WTC11 (cell line): Measurements from ENCODE around the gene BRI3.

Experiments used
- CREB1 ChIP-seq: sonication (generic); formaldehyde crosslinking; IDR thresholded peaks from 2 replicates; pipeline ENCODE4 v1.8.0; 2023; ENCODE audit warnings: mild to moderate bottlenecking, missing genetic modification reagents
- FOXK1 ChIP-seq: sonication (generic); formaldehyde crosslinking; IDR thresholded peaks from 2 replicates; pipeline ENCODE4 v1.8.0; 2022; ENCODE audit warnings: mild to moderate bottlenecking, moderate library complexity, missing genetic modification reagents
- MYBL2 ChIP-seq: sonication (generic); formaldehyde crosslinking; IDR thresholded peaks from 2 replicates; pipeline ENCODE4 v1.8.1; 2023; ENCODE audit warnings: mild to moderate bottlenecking, moderate library complexity, missing genetic modification reagents
- NR2C2 ChIP-seq: sonication (generic); formaldehyde crosslinking; IDR thresholded peaks from 2 replicates; pipeline ENCODE4 v1.8.0; 2022; ENCODE audit warnings: mild to moderate bottlenecking, missing genetic modification reagents
- TCF7 ChIP-seq: sonication (generic); formaldehyde crosslinking; IDR thresholded peaks from 2 replicates; pipeline ENCODE4 v1.8.0; 2022; ENCODE audit warnings: mild to moderate bottlenecking, low read depth, missing genetic modification reagents, moderate library complexity
- TF ChIP-seq, protein P1 (sequence below): fragments of 200-600 bp; IDR thresholded peaks from 2 replicates; pipeline ENCODE4 v1.8.0; 2022; ENCODE audit warnings: antibody characterized with exemption
- TF ChIP-seq, protein P2 (sequence below): sonication (generic); formaldehyde crosslinking; conservative IDR thresholded peaks from 2 replicates; pipeline ENCODE4 v1.8.1; 2022; ENCODE audit warnings: mild to moderate bottlenecking, missing genetic modification reagents
- TF ChIP-seq, protein P3 (sequence below): sonication (generic); formaldehyde crosslinking; IDR thresholded peaks from 2 replicates; pipeline ENCODE4 v1.8.0; 2022; ENCODE audit warnings: mild to moderate bottlenecking, missing genetic modification reagents
- TF ChIP-seq, protein P4 (sequence below): sonication (generic); formaldehyde crosslinking; IDR thresholded peaks from 2 replicates; pipeline ENCODE4 v1.8.1; 2023; ENCODE audit warnings: mild to moderate bottlenecking, missing genetic modification reagents

DNA sequence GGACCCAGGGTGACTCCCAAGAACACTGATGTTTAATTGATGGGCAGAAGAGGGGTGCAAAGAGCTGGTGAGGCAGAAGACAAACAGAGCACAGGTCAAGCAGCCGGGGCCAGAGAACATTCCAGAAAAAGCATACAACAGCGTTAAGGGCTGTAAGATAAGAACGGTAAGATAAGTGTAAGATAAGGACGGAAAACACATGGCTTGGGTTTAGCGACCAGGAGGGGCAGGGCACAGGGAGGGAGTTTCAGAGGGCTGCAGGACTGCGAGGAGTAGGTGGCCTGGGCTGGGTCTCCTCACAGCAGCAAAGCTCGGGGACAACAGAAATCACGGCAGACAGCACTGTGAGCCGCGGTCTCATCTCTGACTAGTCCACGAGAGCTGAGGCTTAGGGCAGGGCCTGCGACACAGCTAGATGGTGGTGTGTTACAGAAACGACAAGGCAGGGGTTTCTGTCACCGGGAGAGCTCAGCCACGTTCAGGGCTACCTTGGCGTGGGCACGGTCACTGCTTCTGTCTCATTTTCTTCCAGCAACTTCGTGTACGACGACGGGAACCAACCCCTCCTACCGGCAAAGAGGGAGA is 24.6 kb downstream of the BRI3 start:
- TF ChIP-seq, protein P1, sequence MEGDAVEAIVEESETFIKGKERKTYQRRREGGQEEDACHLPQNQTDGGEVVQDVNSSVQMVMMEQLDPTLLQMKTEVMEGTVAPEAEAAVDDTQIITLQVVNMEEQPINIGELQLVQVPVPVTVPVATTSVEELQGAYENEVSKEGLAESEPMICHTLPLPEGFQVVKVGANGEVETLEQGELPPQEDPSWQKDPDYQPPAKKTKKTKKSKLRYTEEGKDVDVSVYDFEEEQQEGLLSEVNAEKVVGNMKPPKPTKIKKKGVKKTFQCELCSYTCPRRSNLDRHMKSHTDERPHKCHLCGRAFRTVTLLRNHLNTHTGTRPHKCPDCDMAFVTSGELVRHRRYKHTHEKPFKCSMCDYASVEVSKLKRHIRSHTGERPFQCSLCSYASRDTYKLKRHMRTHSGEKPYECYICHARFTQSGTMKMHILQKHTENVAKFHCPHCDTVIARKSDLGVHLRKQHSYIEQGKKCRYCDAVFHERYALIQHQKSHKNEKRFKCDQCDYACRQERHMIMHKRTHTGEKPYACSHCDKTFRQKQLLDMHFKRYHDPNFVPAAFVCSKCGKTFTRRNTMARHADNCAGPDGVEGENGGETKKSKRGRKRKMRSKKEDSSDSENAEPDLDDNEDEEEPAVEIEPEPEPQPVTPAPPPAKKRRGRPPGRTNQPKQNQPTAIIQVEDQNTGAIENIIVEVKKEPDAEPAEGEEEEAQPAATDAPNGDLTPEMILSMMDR = no peak
- TF ChIP-seq MYBL2 (CRISPR knock-in tag) (no peak), TCF7 (CRISPR knock-in tag) (no peak), CREB1 (CRISPR knock-in tag) (no peak), NR2C2 (CRISPR knock-in tag) (no peak), FOXK1 (CRISPR knock-in tag) (no peak)
- TF ChIP-seq, protein P2, sequence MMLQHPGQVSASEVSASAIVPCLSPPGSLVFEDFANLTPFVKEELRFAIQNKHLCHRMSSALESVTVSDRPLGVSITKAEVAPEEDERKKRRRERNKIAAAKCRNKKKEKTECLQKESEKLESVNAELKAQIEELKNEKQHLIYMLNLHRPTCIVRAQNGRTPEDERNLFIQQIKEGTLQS = no peak
- TF ChIP-seq, protein P3, sequence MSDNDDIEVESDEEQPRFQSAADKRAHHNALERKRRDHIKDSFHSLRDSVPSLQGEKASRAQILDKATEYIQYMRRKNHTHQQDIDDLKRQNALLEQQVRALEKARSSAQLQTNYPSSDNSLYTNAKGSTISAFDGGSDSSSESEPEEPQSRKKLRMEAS (CRISPR knock-in tag) = no peak
- TF ChIP-seq, protein P4, sequence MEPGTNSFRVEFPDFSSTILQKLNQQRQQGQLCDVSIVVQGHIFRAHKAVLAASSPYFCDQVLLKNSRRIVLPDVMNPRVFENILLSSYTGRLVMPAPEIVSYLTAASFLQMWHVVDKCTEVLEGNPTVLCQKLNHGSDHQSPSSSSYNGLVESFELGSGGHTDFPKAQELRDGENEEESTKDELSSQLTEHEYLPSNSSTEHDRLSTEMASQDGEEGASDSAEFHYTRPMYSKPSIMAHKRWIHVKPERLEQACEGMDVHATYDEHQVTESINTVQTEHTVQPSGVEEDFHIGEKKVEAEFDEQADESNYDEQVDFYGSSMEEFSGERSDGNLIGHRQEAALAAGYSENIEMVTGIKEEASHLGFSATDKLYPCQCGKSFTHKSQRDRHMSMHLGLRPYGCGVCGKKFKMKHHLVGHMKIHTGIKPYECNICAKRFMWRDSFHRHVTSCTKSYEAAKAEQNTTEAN (CRISPR knock-in tag) = no peak
